ENCODE measurements around the gene SLC39A3.

DNA sequence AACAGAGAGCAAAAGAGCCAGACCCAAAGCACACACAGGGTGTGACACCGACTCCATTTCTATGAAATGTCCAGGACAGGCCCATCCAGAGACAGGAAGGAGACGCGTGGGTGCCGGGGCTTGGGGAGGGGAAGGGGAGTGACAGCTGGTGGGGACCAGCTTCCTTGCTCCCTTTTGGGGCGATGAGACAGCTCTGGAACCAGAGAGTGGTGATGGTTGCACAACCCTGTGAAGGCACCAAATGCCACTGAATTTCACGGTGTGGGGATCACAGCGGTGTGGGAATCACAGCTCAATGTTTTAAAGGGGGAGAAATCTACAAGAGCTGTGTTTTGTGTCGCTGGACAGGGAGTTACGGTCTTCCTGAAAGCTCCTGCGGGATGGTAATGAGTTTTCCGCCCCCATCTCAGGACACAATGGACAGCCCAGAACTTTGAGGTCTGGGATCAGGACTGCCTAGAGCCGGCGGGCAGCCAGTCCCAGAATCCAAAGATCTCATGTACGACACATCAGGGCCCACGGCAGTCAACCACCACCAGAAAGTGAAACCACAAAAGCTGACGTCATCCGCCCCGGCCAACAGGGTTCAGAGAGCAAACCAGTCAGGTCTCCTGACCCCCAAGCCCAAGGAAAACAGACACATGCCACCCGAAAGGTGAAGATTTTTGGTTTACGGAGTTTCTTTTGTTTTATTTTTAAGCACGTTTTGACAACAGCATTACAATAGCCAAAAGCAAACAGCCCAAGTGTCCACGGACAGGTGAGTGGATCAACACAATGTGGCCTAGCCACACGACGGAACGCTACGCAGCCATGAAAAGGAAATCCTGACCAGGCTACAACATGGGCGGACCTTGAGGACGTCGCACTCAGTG lies 36.0 kb upstream of the SLC39A3 start:
- no peak for TF ChIP-seq POLR2AphosphoS5 (IDR thresholded peaks at IDR 0.05; ENCODE audit: low read depth, low read length)
- no peak for TF ChIP-seq EZH2 (IDR thresholded peaks at IDR 0.05)
- TF ChIP-seq, protein P1, sequence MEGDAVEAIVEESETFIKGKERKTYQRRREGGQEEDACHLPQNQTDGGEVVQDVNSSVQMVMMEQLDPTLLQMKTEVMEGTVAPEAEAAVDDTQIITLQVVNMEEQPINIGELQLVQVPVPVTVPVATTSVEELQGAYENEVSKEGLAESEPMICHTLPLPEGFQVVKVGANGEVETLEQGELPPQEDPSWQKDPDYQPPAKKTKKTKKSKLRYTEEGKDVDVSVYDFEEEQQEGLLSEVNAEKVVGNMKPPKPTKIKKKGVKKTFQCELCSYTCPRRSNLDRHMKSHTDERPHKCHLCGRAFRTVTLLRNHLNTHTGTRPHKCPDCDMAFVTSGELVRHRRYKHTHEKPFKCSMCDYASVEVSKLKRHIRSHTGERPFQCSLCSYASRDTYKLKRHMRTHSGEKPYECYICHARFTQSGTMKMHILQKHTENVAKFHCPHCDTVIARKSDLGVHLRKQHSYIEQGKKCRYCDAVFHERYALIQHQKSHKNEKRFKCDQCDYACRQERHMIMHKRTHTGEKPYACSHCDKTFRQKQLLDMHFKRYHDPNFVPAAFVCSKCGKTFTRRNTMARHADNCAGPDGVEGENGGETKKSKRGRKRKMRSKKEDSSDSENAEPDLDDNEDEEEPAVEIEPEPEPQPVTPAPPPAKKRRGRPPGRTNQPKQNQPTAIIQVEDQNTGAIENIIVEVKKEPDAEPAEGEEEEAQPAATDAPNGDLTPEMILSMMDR (IDR thresholded peaks at IDR 0.05 in 2 of 3, conservative IDR thresholded peaks at IDR 0.05 in 1 of 3; ENCODE audit: borderline replicate concordance in 1 of 3, insufficient read depth in 1 of 3, low read depth in 2 of 3, low read length in 2 of 3): no peak
- TF ChIP-seq CBX3 (IDR thresholded peaks at IDR 0.05; ENCODE audit: low read depth): no peak
- TF ChIP-seq, protein P2, sequence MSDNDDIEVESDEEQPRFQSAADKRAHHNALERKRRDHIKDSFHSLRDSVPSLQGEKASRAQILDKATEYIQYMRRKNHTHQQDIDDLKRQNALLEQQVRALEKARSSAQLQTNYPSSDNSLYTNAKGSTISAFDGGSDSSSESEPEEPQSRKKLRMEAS (IDR thresholded peaks at IDR 0.05): no peak
- no peak for TF ChIP-seq RAD21 (IDR thresholded peaks at IDR 0.05; ENCODE audit: low read depth)
- TF ChIP-seq SRF (IDR thresholded peaks at IDR 0.05; ENCODE audit: low read depth): no peak
- TF ChIP-seq, protein P3, sequence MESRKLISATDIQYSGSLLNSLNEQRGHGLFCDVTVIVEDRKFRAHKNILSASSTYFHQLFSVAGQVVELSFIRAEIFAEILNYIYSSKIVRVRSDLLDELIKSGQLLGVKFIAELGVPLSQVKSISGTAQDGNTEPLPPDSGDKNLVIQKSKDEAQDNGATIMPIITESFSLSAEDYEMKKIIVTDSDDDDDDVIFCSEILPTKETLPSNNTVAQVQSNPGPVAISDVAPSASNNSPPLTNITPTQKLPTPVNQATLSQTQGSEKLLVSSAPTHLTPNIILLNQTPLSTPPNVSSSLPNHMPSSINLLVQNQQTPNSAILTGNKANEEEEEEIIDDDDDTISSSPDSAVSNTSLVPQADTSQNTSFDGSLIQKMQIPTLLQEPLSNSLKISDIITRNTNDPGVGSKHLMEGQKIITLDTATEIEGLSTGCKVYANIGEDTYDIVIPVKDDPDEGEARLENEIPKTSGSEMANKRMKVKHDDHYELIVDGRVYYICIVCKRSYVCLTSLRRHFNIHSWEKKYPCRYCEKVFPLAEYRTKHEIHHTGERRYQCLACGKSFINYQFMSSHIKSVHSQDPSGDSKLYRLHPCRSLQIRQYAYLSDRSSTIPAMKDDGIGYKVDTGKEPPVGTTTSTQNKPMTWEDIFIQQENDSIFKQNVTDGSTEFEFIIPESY (IDR thresholded peaks at IDR 0.05; ENCODE audit: extremely low read depth, insufficient replicate concordance, low read length): no peak
- TF ChIP-seq SP1 (IDR thresholded peaks at IDR 0.05; ENCODE audit: low read depth): no peak

Data from HCT116 (cell line).